ENCODE measurements around the gene MAGI2. TPM values are rescaled to one million over a fixed set of nuclear protein-coding genes. Genes with fewer than 3 reads are reported as not detected.

Gene MAGI2
- total RNA-seq, 6 experiments from 2014 or later, result 1.2 to 4.0 (median 2.4) TPM

DNA sequence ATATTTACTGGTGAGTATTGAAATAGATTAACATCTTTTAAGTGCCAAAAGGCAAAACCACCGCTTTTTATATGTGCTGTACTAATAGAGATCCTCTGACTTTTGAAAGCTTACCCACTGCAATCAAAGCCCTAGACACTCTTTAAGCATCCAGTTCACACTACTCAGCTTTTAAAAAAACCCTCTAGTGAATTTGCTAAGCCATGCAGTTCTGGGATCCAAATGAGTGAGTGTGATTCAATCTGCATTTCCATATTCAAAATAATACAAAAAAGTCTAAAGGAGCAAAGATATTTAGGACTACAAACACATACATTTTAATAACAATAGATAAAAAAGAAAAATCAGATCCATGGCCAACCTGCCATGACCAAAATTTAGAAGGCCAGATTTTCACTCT is 288.2 kb downstream of the MAGI2 start:
- Histone ChIP-seq H3K4me3 (no peak overlapping the region), H3K36me3 (no peaks in the 10 kb centered on the region), H3K9me3 (no peaks in the 10 kb centered on the region), H3K27me3 (no peaks in the 10 kb centered on the region), H3K4me1 (no peaks in the 10 kb centered on the region), H3K27ac (no peak overlapping the region)
- WGBS (ENCODE audit: insufficient coverage, low coverage, low lambda C conversion rate, missing lambda C conversion rate), result 71% methylated on average over 1 of the region's 1 CpG
- TF ChIP-seq, protein P1, sequence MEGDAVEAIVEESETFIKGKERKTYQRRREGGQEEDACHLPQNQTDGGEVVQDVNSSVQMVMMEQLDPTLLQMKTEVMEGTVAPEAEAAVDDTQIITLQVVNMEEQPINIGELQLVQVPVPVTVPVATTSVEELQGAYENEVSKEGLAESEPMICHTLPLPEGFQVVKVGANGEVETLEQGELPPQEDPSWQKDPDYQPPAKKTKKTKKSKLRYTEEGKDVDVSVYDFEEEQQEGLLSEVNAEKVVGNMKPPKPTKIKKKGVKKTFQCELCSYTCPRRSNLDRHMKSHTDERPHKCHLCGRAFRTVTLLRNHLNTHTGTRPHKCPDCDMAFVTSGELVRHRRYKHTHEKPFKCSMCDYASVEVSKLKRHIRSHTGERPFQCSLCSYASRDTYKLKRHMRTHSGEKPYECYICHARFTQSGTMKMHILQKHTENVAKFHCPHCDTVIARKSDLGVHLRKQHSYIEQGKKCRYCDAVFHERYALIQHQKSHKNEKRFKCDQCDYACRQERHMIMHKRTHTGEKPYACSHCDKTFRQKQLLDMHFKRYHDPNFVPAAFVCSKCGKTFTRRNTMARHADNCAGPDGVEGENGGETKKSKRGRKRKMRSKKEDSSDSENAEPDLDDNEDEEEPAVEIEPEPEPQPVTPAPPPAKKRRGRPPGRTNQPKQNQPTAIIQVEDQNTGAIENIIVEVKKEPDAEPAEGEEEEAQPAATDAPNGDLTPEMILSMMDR (IDR thresholded peaks at IDR 0.05), result no peak
- TF ChIP-seq POLR2A (IDR thresholded peaks at IDR 0.05), result no peak
- ATAC-seq, result no peak
- no peak for DNase-seq
- intact Hi-C loops (cut with DNase I), result no loop called here

DNA sequence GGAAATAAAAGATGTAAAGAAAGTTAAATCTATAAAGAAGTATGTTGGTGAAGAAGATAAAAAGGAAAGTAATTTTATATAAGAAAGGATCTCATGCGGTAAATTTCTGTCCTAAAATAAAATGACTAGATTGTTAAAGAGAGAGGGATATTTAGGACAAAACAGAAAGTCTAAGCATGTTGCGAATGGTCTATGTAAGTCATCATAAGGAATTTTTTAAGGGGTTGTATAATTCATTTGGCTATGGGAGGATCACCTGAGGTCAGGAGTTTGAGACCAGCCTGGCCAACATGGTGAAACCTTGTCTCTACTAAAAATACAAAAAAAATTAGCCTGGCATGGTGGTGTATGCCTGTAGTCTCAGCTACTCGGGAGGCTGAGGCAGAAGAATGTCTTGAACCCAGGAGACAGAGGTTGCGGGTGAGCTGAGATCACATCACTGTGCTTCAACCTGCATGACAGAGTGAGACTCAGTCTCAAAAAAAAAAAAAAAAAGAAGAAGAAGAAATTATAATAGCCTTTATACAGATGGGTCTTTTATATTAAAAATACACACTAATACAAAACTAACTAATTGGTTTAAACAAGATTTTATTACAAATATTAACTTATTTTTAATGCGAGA is 294.3 kb downstream of the MAGI2 start:
- DNase-seq, result no peak
- WGBS (ENCODE audit: insufficient coverage, low coverage, low lambda C conversion rate, missing lambda C conversion rate), result 90% methylated on average over 5 of the region's 5 CpGs
- no peaks in the 10 kb centered on the region for H3K4me1 ChIP-seq
- no peaks in the 10 kb centered on the region for H3K27me3 ChIP-seq
- intact Hi-C loops (cut with DNase I), result no loop called here
- no peak overlapping the region for H3K27ac ChIP-seq
- H3K4me3 ChIP-seq, result no peak overlapping the region
- ATAC-seq, result no peak
- no peaks in the 10 kb centered on the region for H3K36me3 ChIP-seq
- H3K9me3 ChIP-seq, result no peaks in the 10 kb centered on the region
- no peak for TF ChIP-seq POLR2A (IDR thresholded peaks at IDR 0.05)
- TF ChIP-seq, protein P1 (IDR thresholded peaks at IDR 0.05), result no peak

DNA sequence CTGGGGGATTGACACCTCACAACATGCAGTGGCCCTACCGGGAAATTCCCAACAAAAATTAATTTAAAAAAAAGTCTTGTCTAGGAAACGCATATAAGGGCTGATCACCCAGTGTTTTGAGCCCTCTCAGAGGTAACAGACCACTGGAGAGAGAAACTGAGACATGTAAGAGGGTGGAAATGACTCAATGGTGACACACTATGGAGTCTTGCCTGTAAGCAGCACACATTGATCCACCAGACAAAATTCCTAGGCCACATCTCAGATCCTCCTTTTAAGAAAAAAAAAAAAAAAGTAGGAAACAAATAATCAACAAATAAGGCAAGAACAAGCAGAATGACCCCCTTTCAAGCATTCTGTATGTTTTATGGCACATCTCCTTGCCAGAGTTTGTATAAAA is 296.2 kb downstream of the MAGI2 start:
- DNase-seq (no peak), ATAC-seq (no peak)
- no peaks in the 10 kb centered on the region for H3K27me3 ChIP-seq
- H3K27ac ChIP-seq, result no peak overlapping the region
- H3K9me3 ChIP-seq, result no peaks in the 10 kb centered on the region
- TF ChIP-seq POLR2A (IDR thresholded peaks at IDR 0.05), result no peak
- TF ChIP-seq, protein P1 (IDR thresholded peaks at IDR 0.05), result no peak
- WGBS (ENCODE audit: insufficient coverage, low coverage, low lambda C conversion rate, missing lambda C conversion rate), result 85% methylated on average over 2 of the region's 2 CpGs
- intact Hi-C loops (cut with DNase I), result no loop called here
- no peak overlapping the region for H3K4me3 ChIP-seq
- H3K36me3 ChIP-seq, result no peaks in the 10 kb centered on the region
- H3K4me1 ChIP-seq, result no peaks in the 10 kb centered on the region

DNA sequence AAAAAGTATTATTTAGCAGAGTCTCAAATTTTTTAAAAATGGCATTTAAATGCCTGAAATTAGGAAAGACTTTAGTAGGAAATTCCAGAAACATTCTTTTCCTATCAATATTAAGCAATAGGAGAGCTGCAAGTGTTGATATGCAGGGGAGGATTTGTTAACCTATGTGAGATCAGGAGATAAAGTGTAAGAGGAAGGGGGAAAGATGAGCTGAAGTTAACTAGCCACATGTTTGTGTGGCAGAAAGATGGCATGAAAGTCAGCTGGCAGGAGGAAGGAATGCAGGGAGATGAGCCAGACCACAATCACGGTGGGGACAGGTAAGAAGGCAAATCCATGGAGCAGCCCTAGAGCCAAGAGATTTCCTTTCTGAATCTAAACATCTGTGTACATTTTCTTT is 303.6 kb downstream of the MAGI2 start:
- Histone ChIP-seq H3K27ac (no peak overlapping the region), H3K4me1 (no peaks in the 10 kb centered on the region), H3K4me3 (no peak overlapping the region), H3K9me3 (no peaks in the 10 kb centered on the region), H3K27me3 (no peaks in the 10 kb centered on the region), H3K36me3 (no peaks in the 10 kb centered on the region)
- 75% methylated on average over 1 of the region's 1 CpG for WGBS (ENCODE audit: insufficient coverage, low coverage, low lambda C conversion rate, missing lambda C conversion rate)
- ATAC-seq (no peak), DNase-seq (no peak)
- TF ChIP-seq, protein P1 (IDR thresholded peaks at IDR 0.05), result no peak
- TF ChIP-seq POLR2A (IDR thresholded peaks at IDR 0.05), result no peak
- intact Hi-C loops (cut with DNase I), result no loop called here

DNA sequence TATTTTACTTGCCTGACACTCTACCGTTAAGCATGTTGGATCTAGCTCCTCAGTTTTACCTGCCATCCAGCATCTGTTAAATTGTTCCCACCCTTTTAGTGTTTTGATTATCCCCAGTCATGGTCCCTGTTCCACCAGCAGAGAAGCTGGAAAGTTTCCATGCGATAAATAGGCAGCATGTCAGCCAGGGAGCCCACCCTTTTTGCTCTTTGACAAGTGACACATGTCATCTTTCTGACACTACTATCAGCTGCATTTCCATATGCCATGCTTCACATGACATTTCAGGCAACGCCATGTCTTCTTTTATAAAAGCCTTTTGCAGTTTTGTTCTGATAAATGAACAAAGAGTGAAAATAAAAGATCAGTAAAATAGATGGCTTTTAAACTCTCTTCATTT is 310.8 kb downstream of the MAGI2 start:
- TF ChIP-seq, protein P1 (IDR thresholded peaks at IDR 0.05), result no peak
- no peak for TF ChIP-seq POLR2A (IDR thresholded peaks at IDR 0.05)
- no peak for ATAC-seq
- no peak for DNase-seq
- no peak overlapping the region for H3K4me3 ChIP-seq
- H3K9me3 ChIP-seq, result no peaks in the 10 kb centered on the region
- H3K27me3 ChIP-seq, result no peaks in the 10 kb centered on the region
- intact Hi-C loops (cut with DNase I), result no loop called here
- no peak overlapping the region for H3K27ac ChIP-seq
- 84% methylated on average over 3 of the region's 3 CpGs for WGBS (ENCODE audit: insufficient coverage, low coverage, low lambda C conversion rate, missing lambda C conversion rate)
- no peaks in the 10 kb centered on the region for H3K36me3 ChIP-seq
- no peaks in the 10 kb centered on the region for H3K4me1 ChIP-seq
